Activated CD4-positive, alpha-beta T cell treated with anti-CD3 and anti-CD28 coated beads, Interleukin-2, amount 50 U/mL, for 48 hours (primary cell): ENCODE measurements around the gene FAAP100.
A peak's percentile ranks its signal among the peaks of the same experiment; 100 is the strongest.
"Not testable (repeated sequence)": the region's sequence is repeated elsewhere in the genome, so short reads cannot be mapped to it uniquely, and the experiment has no call there.

Source experiments
- DNase-seq, 2 experiments: peaks; one replicate each; pipeline ENCODE4 v3.0.0-alpha.2; 2020

Gene FAAP100, protein sequence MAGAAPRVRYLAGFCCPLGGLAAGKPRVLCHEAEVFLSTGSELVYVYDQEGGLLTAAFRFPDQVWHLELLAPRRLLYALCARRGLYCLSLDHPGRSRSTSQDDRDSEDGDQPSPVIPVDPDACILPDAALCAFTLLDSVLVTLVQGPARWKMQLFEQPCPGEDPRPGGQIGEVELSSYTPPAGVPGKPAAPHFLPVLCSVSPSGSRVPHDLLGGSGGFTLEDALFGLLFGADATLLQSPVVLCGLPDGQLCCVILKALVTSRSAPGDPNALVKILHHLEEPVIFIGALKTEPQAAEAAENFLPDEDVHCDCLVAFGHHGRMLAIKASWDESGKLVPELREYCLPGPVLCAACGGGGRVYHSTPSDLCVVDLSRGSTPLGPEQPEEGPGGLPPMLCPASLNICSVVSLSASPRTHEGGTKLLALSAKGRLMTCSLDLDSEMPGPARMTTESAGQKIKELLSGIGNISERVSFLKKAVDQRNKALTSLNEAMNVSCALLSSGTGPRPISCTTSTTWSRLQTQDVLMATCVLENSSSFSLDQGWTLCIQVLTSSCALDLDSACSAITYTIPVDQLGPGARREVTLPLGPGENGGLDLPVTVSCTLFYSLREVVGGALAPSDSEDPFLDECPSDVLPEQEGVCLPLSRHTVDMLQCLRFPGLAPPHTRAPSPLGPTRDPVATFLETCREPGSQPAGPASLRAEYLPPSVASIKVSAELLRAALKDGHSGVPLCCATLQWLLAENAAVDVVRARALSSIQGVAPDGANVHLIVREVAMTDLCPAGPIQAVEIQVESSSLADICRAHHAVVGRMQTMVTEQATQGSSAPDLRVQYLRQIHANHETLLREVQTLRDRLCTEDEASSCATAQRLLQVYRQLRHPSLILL

GRCh38 chr17:81552244-81553017, at the start of gene FAAP100:
TSS of gene FAAP100 (minus strand) at chr17:81552353. CDS start at chr17:81552330, 23 bp downstream.
- peak; percentile 80 to 84 for DNase-seq

- DNase-seq: peak in 1 of 2 experiments; percentile 34
These were observed 49.5 kb upstream of the FAAP100 start for GRCh38 chr17:81601525-81602120.

DNA sequence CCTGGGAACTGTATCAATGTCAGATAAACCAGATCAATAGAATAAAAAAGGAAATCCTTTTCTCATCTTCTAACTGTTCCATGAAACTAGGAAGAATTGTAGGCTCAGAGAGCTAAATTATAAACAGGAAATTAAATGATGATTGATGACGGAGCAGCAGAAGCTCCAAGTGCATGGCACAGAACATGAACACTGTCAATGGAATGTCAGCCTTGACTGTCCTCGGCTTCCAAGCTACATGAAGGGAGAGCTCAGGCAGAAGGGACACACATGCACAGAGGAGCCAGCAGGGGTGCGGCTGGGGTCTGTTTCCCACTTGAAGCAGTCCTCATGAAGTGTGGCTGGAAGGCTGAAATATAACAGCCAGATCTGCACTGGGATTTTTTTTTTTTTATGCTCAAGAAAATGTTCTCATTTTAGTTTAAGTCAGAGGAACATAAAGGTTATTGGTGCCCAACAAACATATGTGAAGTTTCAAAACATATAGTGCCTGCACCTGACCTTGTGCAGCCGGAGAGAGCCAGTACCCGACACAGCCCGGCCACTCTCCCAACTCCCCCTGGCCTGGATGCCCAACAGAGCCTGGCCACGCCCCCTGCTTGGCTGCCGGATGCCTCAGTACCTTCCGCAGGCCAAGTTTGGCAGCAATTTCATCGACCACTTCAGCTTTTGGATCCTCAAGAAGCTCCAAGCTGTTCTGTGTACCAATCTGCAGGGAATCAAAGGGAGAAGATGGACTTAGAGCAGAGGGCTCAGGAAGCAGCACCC, 47.8 kb upstream of the FAAP100 start:
- DNase-seq: no peak

DNA sequence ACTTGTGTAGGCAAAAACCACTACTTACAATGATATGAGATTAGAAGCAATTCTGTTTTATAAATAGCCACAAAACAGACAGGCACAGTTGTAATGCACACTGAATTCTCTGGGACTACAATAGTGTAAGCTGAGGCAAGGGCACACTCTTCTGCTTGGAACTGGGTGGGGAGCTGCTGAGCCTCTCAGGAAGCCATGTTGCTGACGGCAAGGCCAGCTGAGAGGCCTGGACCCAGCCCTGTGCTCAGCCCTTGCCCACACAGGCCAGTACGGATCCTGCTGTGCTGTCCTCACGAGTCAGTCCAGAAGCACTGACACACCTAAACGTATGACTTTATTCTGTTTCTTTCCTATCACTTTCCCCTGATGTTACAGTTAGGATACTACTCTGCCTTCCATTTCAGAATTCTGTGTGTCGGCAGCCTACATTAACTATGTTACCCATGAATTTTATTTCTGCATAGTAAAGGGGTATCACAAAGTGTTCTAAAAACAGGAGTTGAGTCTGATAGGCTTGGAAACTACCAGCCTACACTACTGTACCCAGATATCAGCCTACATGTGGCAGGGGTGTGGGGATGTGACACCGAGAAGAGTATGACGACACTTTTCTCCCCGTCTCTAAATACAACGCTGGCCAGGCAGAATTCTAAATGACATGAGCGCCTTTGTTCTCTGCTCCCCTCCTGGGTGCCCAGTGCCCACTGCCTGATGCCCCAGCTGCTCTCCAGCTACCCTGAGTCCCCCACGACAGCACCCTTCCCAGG, 41.1 kb upstream of the FAAP100 start:
- no peak for DNase-seq

DNA sequence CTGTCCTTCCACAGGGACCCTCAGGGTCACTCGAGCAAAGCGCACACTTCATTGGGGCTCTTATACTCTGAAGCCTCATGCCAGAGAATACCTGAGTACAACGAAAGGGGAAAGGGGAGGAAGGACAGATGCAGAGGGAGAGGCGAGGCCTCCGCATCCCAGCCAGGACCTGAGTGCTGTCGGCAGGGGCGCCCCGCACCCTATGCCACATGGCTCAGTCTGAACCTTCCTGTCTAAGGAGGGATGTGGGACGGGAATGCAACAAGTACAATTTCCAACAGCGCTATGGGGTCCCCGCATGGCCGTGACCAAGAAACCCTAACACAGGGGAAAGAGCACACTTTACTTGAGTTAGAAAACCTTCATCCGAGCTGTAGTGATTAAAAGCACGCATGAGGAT, 39.8 kb upstream of the FAAP100 start:
- no peak for DNase-seq

DNA sequence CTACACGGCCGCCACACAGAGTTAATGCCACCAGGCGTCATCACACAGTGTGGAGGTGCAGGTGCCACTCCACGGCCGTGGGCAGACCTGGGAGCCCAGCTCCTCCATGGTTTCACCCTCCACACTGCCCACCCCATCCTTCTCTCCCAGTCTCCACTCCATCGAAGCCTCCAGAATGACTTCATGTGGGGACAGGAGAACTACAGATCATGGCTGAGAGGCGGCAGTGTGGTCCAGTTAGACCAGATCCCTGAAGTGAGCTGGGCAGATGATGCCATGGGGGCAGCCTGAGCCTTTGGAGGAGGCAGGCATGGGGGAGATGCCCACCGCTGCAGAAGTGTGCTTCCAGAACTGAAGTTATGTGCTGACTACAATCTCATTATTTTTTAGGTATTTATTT, 38.0 kb upstream of the FAAP100 start:
- DNase-seq: no peak

DNA sequence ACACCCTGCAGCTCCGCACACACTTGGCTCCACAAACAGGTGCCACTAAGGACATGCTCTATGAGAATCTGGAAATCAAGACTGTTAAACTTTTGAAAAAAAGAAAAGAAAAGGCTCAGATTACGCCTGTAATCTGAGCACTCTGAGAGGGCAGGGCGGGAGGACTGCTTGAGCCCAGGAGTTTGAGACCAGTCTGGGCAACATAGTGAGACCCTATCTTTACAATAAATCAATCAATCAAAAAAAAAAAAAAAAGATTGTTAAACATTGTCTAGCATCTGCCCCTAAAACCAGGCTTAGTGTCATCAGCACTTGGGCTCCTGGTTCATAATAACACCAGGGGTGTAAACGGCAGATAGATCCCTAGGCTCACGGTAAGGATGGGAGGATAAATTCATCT, 37.5 kb upstream of the FAAP100 start:
- DNase-seq: no peak

GRCh38 chr17:81586096-81586495, 33.9 kb upstream of the FAAP100 start:
- no peak for DNase-seq

DNA sequence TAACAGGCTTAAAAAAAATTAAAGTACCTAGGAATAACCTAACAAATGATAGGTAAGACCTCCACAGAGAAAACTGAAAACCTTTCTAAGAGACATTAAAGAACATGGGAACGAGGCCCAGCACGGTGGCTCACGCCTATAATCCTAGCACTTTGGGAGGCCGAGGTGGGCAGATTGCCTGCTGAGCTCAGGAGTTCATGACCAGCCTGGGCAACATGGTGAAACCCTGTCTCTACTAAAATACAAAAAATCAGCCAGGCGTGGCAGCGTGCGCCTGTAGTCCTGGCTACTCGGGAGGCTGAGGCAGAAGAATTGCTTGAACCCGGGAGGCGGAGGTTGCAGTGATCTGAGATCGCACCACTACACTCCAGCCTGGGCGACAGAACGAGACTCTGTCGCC, 32.6 kb upstream of the FAAP100 start:
- not testable (repeated sequence) for DNase-seq

DNA sequence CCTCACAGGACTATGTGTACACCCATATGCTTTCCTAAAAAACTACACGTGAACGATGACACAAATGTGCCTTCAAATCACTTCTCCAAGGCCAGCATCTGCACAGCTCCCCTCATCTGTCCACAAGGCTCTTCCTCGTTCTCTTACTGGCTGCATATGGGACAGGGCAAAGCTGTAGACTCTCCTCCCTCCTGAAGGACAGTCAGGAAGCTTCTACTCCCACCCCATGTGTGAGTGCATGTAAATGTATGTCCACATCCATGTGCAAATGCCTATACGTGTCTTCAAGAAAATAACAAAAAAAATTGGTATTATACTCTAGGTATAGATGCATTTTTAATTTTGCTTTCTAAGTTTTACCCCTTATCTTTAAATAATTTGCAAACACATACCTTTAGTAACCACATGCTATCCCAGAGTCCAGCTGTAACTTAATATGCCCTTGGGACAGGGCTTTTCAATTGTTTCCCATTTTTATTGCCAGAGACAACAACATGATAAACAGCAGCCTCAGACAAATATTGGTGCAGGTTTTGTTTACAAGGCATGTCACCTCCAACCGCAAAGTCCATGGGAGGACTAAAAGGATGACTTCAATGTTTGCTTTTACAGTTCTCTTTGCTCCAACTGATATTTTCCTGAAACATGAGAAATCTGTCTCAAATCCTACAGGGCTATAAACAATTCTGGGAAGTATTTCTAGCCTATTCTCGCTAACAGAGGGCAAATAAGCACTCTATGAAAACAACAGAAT, 31.6 kb upstream of the FAAP100 start:
- no peak for DNase-seq

DNA sequence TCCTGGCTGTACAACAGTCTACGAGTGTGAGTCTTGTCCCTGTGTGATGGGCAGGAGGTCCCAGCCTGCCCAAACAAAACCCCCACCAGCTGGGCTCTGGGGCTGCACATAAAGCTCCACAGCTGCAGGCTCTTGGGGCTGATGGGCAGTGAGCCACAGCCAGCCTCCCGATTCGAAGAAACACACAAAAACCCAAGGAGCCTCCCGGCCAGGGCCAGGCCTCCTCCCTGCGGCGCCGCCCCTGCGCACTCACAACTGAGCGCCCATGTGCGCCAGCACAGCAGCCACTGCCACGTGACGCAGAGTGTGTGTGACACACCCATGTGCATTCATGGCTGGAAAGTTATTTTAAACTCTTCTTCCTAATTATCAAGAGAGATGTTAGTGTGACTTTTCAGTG, 30.6 kb upstream of the FAAP100 start:
- no peak for DNase-seq

GRCh38 chr17:81582341-81582740, 30.2 kb upstream of the FAAP100 start:
- DNase-seq: no peak

DNA sequence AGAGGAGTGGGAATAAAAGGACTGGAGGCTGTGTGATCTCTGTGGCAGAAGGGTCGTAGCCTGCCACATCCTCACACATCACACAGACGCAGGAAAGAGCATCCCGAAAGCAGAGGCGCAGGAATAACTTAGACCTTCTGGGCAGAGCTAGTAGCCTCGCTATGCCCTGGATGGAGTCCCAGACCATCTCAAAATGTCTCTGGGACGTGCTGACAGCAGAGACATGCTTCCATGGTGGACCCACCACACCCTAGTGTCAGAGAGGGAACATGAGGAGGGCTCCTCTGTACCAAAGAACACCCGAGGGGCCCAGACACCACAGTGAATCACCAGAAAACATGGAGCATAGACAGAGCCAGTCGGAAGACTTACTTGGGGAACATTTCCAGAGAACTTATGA, 29.6 kb upstream of the FAAP100 start:
- no peak for DNase-seq

DNA sequence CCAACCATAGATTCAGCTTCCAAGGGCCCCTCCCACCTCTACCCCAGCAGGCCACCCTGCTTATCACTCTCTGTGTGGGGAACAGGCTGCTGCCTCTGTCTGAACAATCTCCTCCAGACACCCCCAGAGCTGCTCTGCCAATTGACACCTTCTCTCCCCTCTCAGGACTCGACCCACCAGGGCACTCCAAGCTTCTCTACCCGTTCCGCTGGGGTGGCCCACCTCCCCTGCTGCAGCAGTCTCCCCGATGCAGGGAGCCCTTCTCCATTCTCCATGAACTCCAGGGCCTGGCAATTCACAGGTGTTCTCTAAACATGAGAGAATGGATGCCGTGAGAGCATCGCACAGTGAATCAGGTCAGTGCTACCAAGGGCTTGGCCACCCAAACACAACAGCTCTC, 28.3 kb upstream of the FAAP100 start:
- no peak for DNase-seq

- DNase-seq: no peak
These were observed 27.7 kb upstream of the FAAP100 start for GRCh38 chr17:81579821-81580321.

DNA sequence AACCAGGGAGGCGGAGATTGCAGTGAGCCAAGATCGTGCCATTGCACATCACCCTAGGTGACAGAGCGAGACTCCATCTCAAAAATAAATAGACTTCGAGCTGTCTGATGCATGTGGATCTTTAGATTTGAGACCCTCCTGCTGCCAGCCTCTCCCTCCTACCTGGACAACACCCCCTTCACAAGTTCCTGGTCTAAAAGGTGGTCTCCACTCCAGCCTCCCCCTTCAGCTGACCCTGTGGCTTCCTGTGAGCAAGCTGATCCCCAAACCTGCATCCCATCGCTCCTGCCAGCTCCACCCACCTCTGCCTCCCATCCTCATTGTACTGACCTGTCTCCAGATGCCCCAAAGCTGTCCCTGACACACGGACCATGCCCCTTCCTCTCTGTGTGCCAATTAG, 27.1 kb upstream of the FAAP100 start:
- DNase-seq: no peak

DNA sequence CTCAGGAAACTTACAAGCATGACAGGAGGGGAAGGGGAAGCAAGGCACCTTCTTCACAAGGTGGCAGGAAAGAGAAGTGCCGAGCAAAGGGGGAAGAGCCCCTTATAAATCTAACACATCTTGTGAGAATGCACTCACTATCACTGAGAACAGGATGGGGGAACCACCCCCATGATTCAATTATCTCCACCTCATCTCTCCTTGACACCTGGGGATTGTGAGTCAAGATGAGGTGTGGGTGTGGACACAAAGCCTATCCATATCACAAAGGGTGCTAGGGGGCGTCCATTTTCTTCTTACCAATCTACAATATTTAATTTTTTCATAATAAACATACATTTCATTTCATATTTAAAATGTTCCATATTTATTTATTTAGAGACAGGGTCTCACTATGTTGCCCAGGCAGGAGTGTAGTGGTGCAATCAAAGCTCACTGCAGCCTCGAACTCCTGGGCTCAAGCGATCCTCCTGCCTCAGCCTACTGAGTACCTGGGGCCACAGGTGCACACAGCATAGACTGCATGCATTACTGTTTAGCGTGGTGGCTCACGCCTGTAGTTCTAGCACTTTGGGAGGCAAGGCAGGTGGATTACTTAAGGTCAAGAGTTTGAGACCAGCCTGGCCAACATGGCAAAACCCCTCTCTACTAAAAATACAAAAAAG, 26.5 kb upstream of the FAAP100 start:
- DNase-seq: no peak

DNA sequence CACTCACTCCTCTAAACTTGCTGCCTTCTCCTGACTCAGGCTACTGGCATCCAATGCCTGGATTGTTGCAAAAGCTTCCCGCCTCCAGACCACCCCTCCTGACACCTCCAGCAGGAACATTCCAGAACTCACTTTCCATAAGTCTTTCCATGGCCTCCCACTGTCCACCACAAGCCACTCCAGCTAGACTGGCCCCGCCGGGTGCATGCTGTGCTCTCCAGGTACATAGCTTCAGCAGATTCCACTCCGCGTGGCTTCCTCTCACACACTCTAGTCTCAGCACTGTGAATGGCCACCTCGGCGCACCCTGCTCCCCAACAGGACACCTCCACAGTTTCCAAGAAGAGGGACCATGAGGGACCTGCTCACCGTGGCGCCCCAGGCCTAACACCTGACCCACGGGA, 25.9 kb upstream of the FAAP100 start:
- no peak for DNase-seq

DNA sequence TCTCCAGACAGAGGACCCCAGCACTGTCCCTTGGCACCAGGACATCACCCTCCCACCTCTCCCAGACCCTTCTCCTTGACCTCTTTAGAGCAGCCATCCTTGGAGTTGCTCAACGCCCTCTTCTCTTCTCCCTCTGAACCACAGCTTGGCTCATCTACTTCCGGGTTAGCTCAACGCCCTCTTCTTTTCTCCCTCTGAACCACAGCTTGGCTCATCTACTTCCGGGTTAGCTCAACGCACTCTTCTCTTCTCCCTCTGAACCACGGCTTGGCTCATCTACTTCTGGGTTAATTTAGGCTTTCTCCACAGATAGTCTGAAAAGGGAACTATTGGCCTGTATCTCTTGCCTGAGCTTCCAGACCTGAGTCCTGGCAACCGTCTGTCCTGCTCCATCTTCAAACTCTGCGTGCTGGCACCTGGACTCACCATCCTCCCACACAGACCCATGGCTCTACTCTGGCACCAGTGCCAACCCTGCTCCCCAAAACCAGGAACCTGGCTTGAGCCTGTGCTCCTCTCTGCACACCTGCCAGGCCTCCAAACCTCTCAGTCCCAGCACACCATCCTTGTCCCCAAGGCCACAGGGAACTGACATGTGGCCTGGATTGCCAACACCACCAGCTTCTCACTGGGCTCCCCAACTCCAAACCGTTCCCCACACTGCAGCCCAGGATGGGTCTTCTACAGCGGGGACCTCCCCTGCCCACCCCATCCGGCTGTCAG, 25.3 kb upstream of the FAAP100 start:
- no peak for DNase-seq
